Calu3 (cell line): ENCODE data around the gene ADGRL3. TPM values are rescaled to one million over a fixed set of nuclear protein-coding genes. Genes with fewer than 3 reads are reported as not detected.

ENCODE experiments used
- BruUV-seq: library from RNA; stranded (reverse); fragments of 400-500 nt; replicated peaks from 2 replicates; lab custom pipeline; 2021; lab: Mats Ljungman, UMichigan
- CTCF ChIA-PET: fragments of 300-600 bp; sonication (Branson Sonifier 250); formaldehyde crosslinking; loops from one replicate; lab custom pipeline; 2022; ENCODE audit warnings: antibody characterized with exemption; lab: Charles Lee
- DNase-seq: peaks from one replicate; pipeline ENCODE4 v3.0.0; 2022
- H3K27ac Mint-ChIP-seq: one replicate; pipeline ENCODE4 v1.8.0; 2022; ENCODE audit warnings: mixed read lengths; ENCODE audit not compliant: unreplicated experiment
- H3K27me3 Mint-ChIP-seq: one replicate; pipeline ENCODE4 v1.8.0; 2022; ENCODE audit warnings: mixed read lengths; ENCODE audit not compliant: unreplicated experiment
- H3K36me3 Mint-ChIP-seq: one replicate; pipeline ENCODE4 v1.8.0; 2022; ENCODE audit warnings: mild to moderate bottlenecking, moderate library complexity, mixed read lengths; ENCODE audit not compliant: insufficient read depth, unreplicated experiment
- H3K4me1 Mint-ChIP-seq: one replicate; pipeline ENCODE4 v1.8.0; 2022; ENCODE audit warnings: mild to moderate bottlenecking, low read depth, mixed read lengths; ENCODE audit not compliant: unreplicated experiment
- H3K4me3 Mint-ChIP-seq: one replicate; pipeline ENCODE4 v1.8.0; 2022; ENCODE audit warnings: mild to moderate bottlenecking, low read depth, moderate library complexity, mixed read lengths; ENCODE audit not compliant: unreplicated experiment
- H3K9me3 Mint-ChIP-seq: one replicate; pipeline ENCODE4 v1.8.0; 2022; ENCODE audit warnings: low read depth, mixed read lengths; ENCODE audit not compliant: unreplicated experiment
- intact Hi-C: fragments of 100-400 bp; cut with micrococcal nuclease; formaldehyde crosslinking; loops from one replicate; pipeline ENCODE4 v1.10.0; 2022; ENCODE audit not compliant: unreplicated experiment
- total RNA-seq: library from RNA; stranded (reverse); gene quantifications from 2 replicates; pipeline ENCODE4 v1.2.3, GENCODE V29; 2022
- TF ChIP-seq, protein P1 (sequence below): fragments of 200-600 bp; IDR thresholded peaks from one replicate; pipeline ENCODE4 v1.8.0; 2022; ENCODE audit warnings: antibody characterized with exemption; ENCODE audit not compliant: unreplicated experiment

Gene ADGRL3
- total RNA-seq, 1 experiment from 2014 or later = 0.66 TPM

DNA sequence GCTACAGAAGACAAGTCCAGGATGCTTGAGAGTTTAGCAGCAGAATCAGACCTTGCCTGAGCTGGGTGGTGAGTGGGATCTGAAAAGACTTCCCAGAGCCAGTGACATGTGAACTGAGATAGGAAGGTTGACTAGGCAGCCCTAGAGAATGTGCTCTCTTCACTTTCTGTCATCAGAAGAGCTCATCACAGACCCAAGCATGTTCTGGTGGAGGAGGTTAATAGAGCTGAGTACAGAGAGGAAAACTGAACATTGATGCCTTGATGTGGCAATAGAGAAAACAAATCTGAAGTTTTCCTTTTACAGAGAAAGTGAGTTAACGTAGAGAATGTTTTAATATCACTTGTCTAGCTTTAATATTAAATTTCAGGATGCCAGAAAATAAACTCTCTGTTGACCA, 17.1 kb downstream of the ADGRL3 start:
- Mint-ChIP-seq H3K27me3 (no peaks in the 10 kb centered on the region), H3K9me3 (no peaks in the 10 kb centered on the region), H3K4me1 (no peaks in the 10 kb centered on the region), H3K27ac (no peak overlapping the region), H3K4me3 (no peak overlapping the region), H3K36me3 (no peaks in the 10 kb centered on the region)
- no peak for DNase-seq
- CTCF ChIA-PET = no interaction called here
- intact Hi-C loops = no loop called here
- BruUV-seq = no TSS peak
- TF ChIP-seq, protein P1, sequence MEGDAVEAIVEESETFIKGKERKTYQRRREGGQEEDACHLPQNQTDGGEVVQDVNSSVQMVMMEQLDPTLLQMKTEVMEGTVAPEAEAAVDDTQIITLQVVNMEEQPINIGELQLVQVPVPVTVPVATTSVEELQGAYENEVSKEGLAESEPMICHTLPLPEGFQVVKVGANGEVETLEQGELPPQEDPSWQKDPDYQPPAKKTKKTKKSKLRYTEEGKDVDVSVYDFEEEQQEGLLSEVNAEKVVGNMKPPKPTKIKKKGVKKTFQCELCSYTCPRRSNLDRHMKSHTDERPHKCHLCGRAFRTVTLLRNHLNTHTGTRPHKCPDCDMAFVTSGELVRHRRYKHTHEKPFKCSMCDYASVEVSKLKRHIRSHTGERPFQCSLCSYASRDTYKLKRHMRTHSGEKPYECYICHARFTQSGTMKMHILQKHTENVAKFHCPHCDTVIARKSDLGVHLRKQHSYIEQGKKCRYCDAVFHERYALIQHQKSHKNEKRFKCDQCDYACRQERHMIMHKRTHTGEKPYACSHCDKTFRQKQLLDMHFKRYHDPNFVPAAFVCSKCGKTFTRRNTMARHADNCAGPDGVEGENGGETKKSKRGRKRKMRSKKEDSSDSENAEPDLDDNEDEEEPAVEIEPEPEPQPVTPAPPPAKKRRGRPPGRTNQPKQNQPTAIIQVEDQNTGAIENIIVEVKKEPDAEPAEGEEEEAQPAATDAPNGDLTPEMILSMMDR = no peak

DNA sequence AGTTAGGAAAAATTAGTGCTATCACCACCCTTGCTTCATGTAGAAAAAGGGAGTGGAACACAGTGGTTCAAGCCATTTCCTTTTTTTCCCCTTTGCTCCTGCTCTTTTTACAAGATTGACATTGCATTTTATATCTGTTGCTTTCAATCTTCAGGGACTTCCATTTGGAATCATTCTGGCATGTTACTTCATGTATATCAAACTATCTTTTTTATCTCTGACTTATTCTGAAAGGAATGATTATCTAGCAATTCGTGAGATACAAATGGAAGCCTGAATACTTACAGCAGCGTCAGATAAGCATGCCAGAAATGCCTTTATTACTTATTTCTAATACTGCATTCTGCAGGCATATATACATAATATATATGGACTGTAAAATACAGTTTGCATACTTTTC, 20.4 kb downstream of the ADGRL3 start:
- Mint-ChIP-seq H3K36me3 (no peaks in the 10 kb centered on the region), H3K4me3 (no peak overlapping the region), H3K4me1 (no peaks in the 10 kb centered on the region), H3K9me3 (no peaks in the 10 kb centered on the region), H3K27ac (no peak overlapping the region), H3K27me3 (no peaks in the 10 kb centered on the region)
- intact Hi-C loops = no loop called here
- no TSS peak for BruUV-seq
- TF ChIP-seq, protein P1 = no peak
- DNase-seq = no peak
- CTCF ChIA-PET = no interaction called here

DNA sequence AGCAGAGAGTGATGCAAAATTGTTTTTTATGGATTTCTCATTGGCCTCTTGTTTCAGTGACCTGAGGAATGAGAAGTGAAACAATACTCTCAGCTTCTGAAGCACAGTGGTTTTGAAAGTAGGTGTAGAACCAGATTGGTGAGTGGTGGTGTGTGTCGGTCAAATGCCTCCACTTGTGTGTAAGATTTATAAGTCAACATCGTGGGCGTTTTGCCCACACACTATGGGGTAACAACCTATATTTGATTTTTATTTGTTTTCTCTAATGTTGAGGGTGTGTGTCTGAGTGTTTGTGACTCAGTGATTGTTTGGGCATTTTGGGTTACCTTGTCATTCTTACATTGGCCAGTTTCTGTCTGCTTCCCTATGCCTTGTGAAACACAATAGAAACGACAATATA, 23.3 kb downstream of the ADGRL3 start:
- Mint-ChIP-seq H3K9me3 (no peaks in the 10 kb centered on the region), H3K27me3 (no peaks in the 10 kb centered on the region), H3K27ac (no peak overlapping the region), H3K36me3 (no peaks in the 10 kb centered on the region), H3K4me1 (no peaks in the 10 kb centered on the region), H3K4me3 (no peak overlapping the region)
- intact Hi-C loops = no loop called here
- DNase-seq = no peak
- CTCF ChIA-PET = no interaction called here
- TF ChIP-seq, protein P1 = no peak
- BruUV-seq = no TSS peak

DNA sequence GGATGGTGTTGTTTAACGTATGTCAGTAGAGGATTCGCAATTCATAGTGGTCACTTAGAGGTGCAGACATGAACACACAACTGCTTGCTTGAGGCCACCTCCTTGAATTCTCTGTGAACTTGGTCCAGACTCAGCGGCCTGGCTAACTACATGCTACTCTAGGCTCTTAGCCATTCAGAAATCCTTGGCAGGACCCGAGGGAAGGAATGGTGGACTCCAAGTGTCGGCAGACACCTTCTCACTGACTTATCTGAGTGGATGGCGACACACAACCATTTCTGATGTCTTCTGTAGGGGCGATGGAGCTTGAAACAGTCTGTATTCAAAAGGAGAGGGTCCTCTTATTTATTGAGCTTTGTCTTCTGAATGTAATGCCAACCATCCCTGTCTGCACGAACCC, 24.4 kb downstream of the ADGRL3 start:
- no peak overlapping the region for H3K4me3 Mint-ChIP-seq
- no peak overlapping the region for H3K27ac Mint-ChIP-seq
- DNase-seq = no peak
- H3K27me3 Mint-ChIP-seq = no peaks in the 10 kb centered on the region
- BruUV-seq = no TSS peak
- intact Hi-C loops = no loop called here
- H3K4me1 Mint-ChIP-seq = no peaks in the 10 kb centered on the region
- no peaks in the 10 kb centered on the region for H3K9me3 Mint-ChIP-seq
- CTCF ChIA-PET = no interaction called here
- no peaks in the 10 kb centered on the region for H3K36me3 Mint-ChIP-seq
- TF ChIP-seq, protein P1 = no peak
